Calu3 (cell line): Measurements from ENCODE around the gene CALD1. TPM values are rescaled to one million over a fixed set of nuclear protein-coding genes. Genes with fewer than 3 reads are reported as not detected.

Experiments used
- BruUV-seq: library from RNA; stranded (reverse); fragments of 400-500 nt; replicated peaks from 2 replicates; lab custom pipeline; 2021; lab: Mats Ljungman, UMichigan
- CTCF ChIA-PET: fragments of 300-600 bp; sonication (Branson Sonifier 250); formaldehyde crosslinking; loops from one replicate; lab custom pipeline; 2022; ENCODE audit warnings: antibody characterized with exemption; lab: Charles Lee
- DNase-seq: peaks from one replicate; pipeline ENCODE4 v3.0.0; 2022
- H3K27ac Mint-ChIP-seq: one replicate; pipeline ENCODE4 v1.8.0; 2022; ENCODE audit warnings: mixed read lengths; ENCODE audit not compliant: unreplicated experiment
- H3K27me3 Mint-ChIP-seq: one replicate; pipeline ENCODE4 v1.8.0; 2022; ENCODE audit warnings: mixed read lengths; ENCODE audit not compliant: unreplicated experiment
- H3K36me3 Mint-ChIP-seq: one replicate; pipeline ENCODE4 v1.8.0; 2022; ENCODE audit warnings: mild to moderate bottlenecking, moderate library complexity, mixed read lengths; ENCODE audit not compliant: insufficient read depth, unreplicated experiment
- H3K4me1 Mint-ChIP-seq: one replicate; pipeline ENCODE4 v1.8.0; 2022; ENCODE audit warnings: mild to moderate bottlenecking, low read depth, mixed read lengths; ENCODE audit not compliant: unreplicated experiment
- H3K4me3 Mint-ChIP-seq: one replicate; pipeline ENCODE4 v1.8.0; 2022; ENCODE audit warnings: mild to moderate bottlenecking, low read depth, moderate library complexity, mixed read lengths; ENCODE audit not compliant: unreplicated experiment
- H3K9me3 Mint-ChIP-seq: one replicate; pipeline ENCODE4 v1.8.0; 2022; ENCODE audit warnings: low read depth, mixed read lengths; ENCODE audit not compliant: unreplicated experiment
- intact Hi-C: fragments of 100-400 bp; cut with micrococcal nuclease; formaldehyde crosslinking; loops from one replicate; pipeline ENCODE4 v1.10.0; 2022; ENCODE audit not compliant: unreplicated experiment
- total RNA-seq: library from RNA; stranded (reverse); gene quantifications from 2 replicates; pipeline ENCODE4 v1.2.3, GENCODE V29; 2022
- TF ChIP-seq, protein P1 (sequence below): fragments of 200-600 bp; IDR thresholded peaks from one replicate; pipeline ENCODE4 v1.8.0; 2022; ENCODE audit warnings: antibody characterized with exemption; ENCODE audit not compliant: unreplicated experiment

Gene CALD1
- total RNA-seq, 1 experiment from 2014 or later = 9.3 TPM

- H3K4me1 Mint-ChIP-seq = no peaks in the 10 kb centered on the region
- H3K27ac Mint-ChIP-seq = no peak overlapping the region
- CTCF ChIA-PET = no interaction called here
- no peaks in the 10 kb centered on the region for H3K9me3 Mint-ChIP-seq
- no TSS peak for BruUV-seq
- no peaks in the 10 kb centered on the region for H3K27me3 Mint-ChIP-seq
- TF ChIP-seq, protein P1, sequence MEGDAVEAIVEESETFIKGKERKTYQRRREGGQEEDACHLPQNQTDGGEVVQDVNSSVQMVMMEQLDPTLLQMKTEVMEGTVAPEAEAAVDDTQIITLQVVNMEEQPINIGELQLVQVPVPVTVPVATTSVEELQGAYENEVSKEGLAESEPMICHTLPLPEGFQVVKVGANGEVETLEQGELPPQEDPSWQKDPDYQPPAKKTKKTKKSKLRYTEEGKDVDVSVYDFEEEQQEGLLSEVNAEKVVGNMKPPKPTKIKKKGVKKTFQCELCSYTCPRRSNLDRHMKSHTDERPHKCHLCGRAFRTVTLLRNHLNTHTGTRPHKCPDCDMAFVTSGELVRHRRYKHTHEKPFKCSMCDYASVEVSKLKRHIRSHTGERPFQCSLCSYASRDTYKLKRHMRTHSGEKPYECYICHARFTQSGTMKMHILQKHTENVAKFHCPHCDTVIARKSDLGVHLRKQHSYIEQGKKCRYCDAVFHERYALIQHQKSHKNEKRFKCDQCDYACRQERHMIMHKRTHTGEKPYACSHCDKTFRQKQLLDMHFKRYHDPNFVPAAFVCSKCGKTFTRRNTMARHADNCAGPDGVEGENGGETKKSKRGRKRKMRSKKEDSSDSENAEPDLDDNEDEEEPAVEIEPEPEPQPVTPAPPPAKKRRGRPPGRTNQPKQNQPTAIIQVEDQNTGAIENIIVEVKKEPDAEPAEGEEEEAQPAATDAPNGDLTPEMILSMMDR = no peak
- H3K36me3 Mint-ChIP-seq = no peaks in the 10 kb centered on the region
- no peak overlapping the region for H3K4me3 Mint-ChIP-seq
- intact Hi-C loops = no loop called here
- no peak for DNase-seq
Measured at GRCh38 chr7:134829380-134829986, 50.0 kb downstream of the CALD1 start.

- no peaks in the 10 kb centered on the region for H3K36me3 Mint-ChIP-seq
- H3K4me1 Mint-ChIP-seq = no peaks in the 10 kb centered on the region
- BruUV-seq = no TSS peak
- no peaks in the 10 kb centered on the region for H3K9me3 Mint-ChIP-seq
- no peak overlapping the region for H3K27ac Mint-ChIP-seq
- CTCF ChIA-PET = no interaction called here
- no peak for DNase-seq
- TF ChIP-seq, protein P1 = no peak
- no peak overlapping the region for H3K4me3 Mint-ChIP-seq
- no peaks in the 10 kb centered on the region for H3K27me3 Mint-ChIP-seq
- intact Hi-C loops = no loop called here
Measured at GRCh38 chr7:134831862-134832261, 52.4 kb downstream of the CALD1 start.

- H3K27ac Mint-ChIP-seq = no peak overlapping the region
- H3K4me1 Mint-ChIP-seq = no peaks in the 10 kb centered on the region
- H3K36me3 Mint-ChIP-seq = no peaks in the 10 kb centered on the region
- DNase-seq = no peak
- CTCF ChIA-PET = no interaction called here
- intact Hi-C loops = no loop called here
- H3K27me3 Mint-ChIP-seq = no peaks in the 10 kb centered on the region
- TF ChIP-seq, protein P1 = no peak
- no peaks in the 10 kb centered on the region for H3K9me3 Mint-ChIP-seq
- no TSS peak for BruUV-seq
- H3K4me3 Mint-ChIP-seq = no peak overlapping the region
Measured at GRCh38 chr7:134832367-134832766, 52.9 kb downstream of the CALD1 start.

DNA sequence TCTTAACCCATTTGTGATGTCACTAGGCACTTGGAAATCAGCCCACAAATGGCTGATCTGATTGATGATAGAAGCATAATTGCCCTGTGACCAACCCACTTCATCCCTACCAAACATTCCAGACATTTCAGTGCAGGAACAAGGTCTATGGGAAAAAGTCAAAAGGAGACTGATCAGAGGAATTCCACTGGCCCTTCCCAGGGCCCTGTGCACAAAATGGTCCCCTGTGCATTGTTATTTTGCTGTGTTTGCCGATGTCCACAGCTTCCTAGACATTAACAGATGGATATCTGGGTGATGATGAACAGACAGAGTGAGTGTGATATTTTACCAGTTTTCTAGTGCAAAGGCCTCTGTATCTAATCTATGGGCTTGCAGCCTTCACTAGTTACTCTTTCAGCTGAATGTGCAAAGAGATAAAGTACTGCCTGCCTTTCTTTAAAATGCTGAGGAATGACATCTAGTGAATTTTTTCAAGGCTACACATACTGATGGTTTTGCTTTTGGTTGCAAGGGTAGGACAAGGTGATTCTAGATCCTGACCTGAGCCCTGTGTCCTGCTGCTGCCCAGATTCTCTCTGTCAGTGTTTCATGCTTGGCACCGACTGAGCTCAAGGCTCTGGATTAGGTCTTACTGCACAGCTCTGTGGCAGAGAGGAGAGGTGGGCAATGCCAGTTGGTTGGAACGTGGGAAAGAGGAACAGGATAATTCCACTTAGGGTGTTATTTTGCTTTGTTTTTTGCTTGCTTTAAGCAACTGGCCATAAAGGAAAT, 55.4 kb downstream of the CALD1 start:
- intact Hi-C loops = no loop called here
- no TSS peak for BruUV-seq
- DNase-seq = no peak
- H3K36me3 Mint-ChIP-seq = no peaks in the 10 kb centered on the region
- no peaks in the 10 kb centered on the region for H3K9me3 Mint-ChIP-seq
- TF ChIP-seq, protein P1 = no peak
- CTCF ChIA-PET = no interaction called here
- H3K27me3 Mint-ChIP-seq = no peaks in the 10 kb centered on the region
- no peak overlapping the region for H3K27ac Mint-ChIP-seq
- H3K4me1 Mint-ChIP-seq = no peaks in the 10 kb centered on the region
- H3K4me3 Mint-ChIP-seq = no peak overlapping the region
